HL-60 (cell line): Measurements from ENCODE around the gene NEK1.

Source experiments
- DNase-seq, 2 experiments: peaks; one replicate each; pipeline ENCODE4 v3.0.0-alpha.2; 2010 to 2020; ENCODE audit warnings: low read depth in 1 of 2, low spot score in 1 of 2
- H3K27ac ChIP-seq: fragments of 250-450 bp; sonication (Bioruptor Pico); replicated peaks from 2 replicates; pipeline ENCODE4 v1.5.1; 2020; ENCODE audit warnings: mild to moderate bottlenecking, moderate library complexity
- H3K27me3 ChIP-seq: fragments of 250-450 bp; sonication (Bioruptor Pico); 2 replicates; pipeline ENCODE4 v1.5.1; 2021; ENCODE audit warnings: mild to moderate bottlenecking, moderate library complexity; ENCODE audit not compliant: insufficient read depth, poor library complexity, severe bottlenecking
- H3K4me3 ChIP-seq: replicated peaks from 2 replicates; pipeline ENCODE4 v1.5.1; 2011; ENCODE audit warnings: mild to moderate bottlenecking, control low read depth, low read length; ENCODE audit not compliant: insufficient read depth
- CTCF ChIP-seq: IDR thresholded peaks from one replicate; pipeline ENCODE4 v1.5.1; 2011; ENCODE audit warnings: low read length, control low read depth, inconsistent platforms; ENCODE audit not compliant: insufficient read depth
- GABPA ChIP-seq: IDR thresholded peaks from 2 replicates; pipeline ENCODE4 v1.6.1; 2012; ENCODE audit warnings: low read depth
- POLR2AphosphoS5 ChIP-seq: IDR thresholded peaks from 2 replicates; pipeline ENCODE4 v1.6.1; 2012; ENCODE audit warnings: low read depth
- REST ChIP-seq: IDR thresholded peaks from 2 replicates; pipeline ENCODE4 v1.6.1; 2012; ENCODE audit warnings: low read depth; ENCODE audit not compliant: insufficient replicate concordance
- SPI1 ChIP-seq: IDR thresholded peaks from 2 replicates; pipeline ENCODE4 v1.6.1; 2012; ENCODE audit warnings: low read depth, mild to moderate bottlenecking, borderline replicate concordance

NEK1 gene

GRCh38 chr4:169485086-169485485 lies 127.3 kb downstream of the NEK1 start:
- Histone ChIP-seq H3K27me3 (no peaks in the 10 kb centered on the region), H3K27ac (no peak overlapping the region), H3K4me3 (no peak overlapping the region)
- no peak for DNase-seq
- TF ChIP-seq REST = no peak
- TF ChIP-seq GABPA = no peak
- no peak for TF ChIP-seq POLR2AphosphoS5
- no peak for TF ChIP-seq SPI1
- TF ChIP-seq CTCF = no peak

GRCh38 chr4:169484485-169484884 lies 127.9 kb downstream of the NEK1 start:
- H3K4me3 ChIP-seq = no peak overlapping the region
- H3K27me3 ChIP-seq = no peaks in the 10 kb centered on the region
- no peak for DNase-seq
- TF ChIP-seq SPI1 (no peak), GABPA (no peak), REST (no peak), POLR2AphosphoS5 (no peak), CTCF (no peak)
- H3K27ac ChIP-seq = no peak overlapping the region

GRCh38 chr4:169464080-169464479 lies 148.3 kb downstream of the NEK1 start:
- Histone ChIP-seq H3K27ac (no peak overlapping the region), H3K27me3 (no peaks in the 10 kb centered on the region), H3K4me3 (no peak overlapping the region)
- TF ChIP-seq CTCF (no peak), SPI1 (no peak), GABPA (no peak), REST (no peak), POLR2AphosphoS5 (no peak)
- DNase-seq = no peak
